K562 (cell line): ENCODE results near the gene FAM187B. TPM values are rescaled to one million over a fixed set of nuclear protein-coding genes. Genes with fewer than 3 reads are reported as not detected.

Experiments used
- ARID4B ChIP-seq: sonication (generic); formaldehyde crosslinking; IDR thresholded peaks from 2 replicates; pipeline ENCODE4 v1.8.0; 2022; ENCODE audit warnings: mild to moderate bottlenecking, missing genetic modification reagents
- EHMT2 ChIP-seq: fragments of 450-650 bp; IDR thresholded peaks from 2 replicates; pipeline ENCODE4 v1.6.1; 2018; ENCODE audit warnings: antibody characterized with exemption
- ELF4 ChIP-seq: fragments of 450-650 bp; formaldehyde crosslinking; IDR thresholded peaks from 2 replicates; pipeline ENCODE4 v1.4.0; 2022; ENCODE audit warnings: missing genetic modification characterization
- FOXM1 ChIP-seq, 2 experiments: fragments of 450-650 bp in 1 of 2; sonication (generic) in 1 of 2; formaldehyde crosslinking in 1 of 2; IDR thresholded peaks; 2 replicates each; pipeline versions ENCODE4 v1.6.1 to v1.9.0; 2017 to 2022; ENCODE audit warnings: low read depth in 2 of 2, mild to moderate bottlenecking in 2 of 2, missing genetic modification reagents in 1 of 2, moderate library complexity in 1 of 2
- HCFC1 ChIP-seq: IDR thresholded peaks from 2 replicates; pipeline ENCODE4 v1.6.1; 2012; ENCODE audit warnings: low read depth, low read length, improper control_type of control experiment
- ID3 ChIP-seq, 2 experiments: fragments of 250-450 bp in 1 of 2; fragments of 450-650 bp in 1 of 2; sonication (Bioruptor Pico) in 1 of 2; IDR thresholded peaks; 2 replicates each; pipeline versions ENCODE4 v1.6.1 to v1.8.0; 2016 to 2021; ENCODE audit warnings: mild to moderate bottlenecking in 2 of 2, moderate library complexity in 2 of 2, missing compliant biosample characterization in 1 of 2, missing genetic modification characterization in 1 of 2
- PKNOX1 ChIP-seq: fragments of 450-650 bp; IDR thresholded peaks from 2 replicates; pipeline ENCODE4 v1.6.1; 2016
- POLR3A ChIP-seq: IDR thresholded peaks from 2 replicates; pipeline ENCODE4 v1.6.1; 2011; ENCODE audit warnings: borderline replicate concordance, mild to moderate bottlenecking, moderate library complexity; ENCODE audit not compliant: insufficient read length, insufficient read depth; ENCODE audit errors: extremely low read depth
- PRPF4 ChIP-seq: fragments of 200-400 bp; formaldehyde crosslinking; IDR thresholded peaks from one replicate; pipeline ENCODE4 v1.6.1; 2017; ENCODE audit warnings: low read length, low read depth, mild to moderate bottlenecking; ENCODE audit not compliant: insufficient read depth, poor library complexity, severe bottlenecking
- RBM15 ChIP-seq: fragments of 200-400 bp; formaldehyde crosslinking; IDR thresholded peaks from 2 replicates; pipeline ENCODE4 v1.6.1; 2018; ENCODE audit warnings: mild to moderate bottlenecking, low read length, moderate library complexity; ENCODE audit not compliant: insufficient read depth
- TBP ChIP-seq: optimal IDR thresholded peaks from 2 replicates; pipeline ENCODE3; 2011; ENCODE audit warnings: low read depth, low read length, improper control_type of control experiment
- ZBTB7A ChIP-seq: IDR thresholded peaks from 2 replicates; pipeline ENCODE4 v1.6.1; 2011; ENCODE audit warnings: low read depth, mild to moderate bottlenecking, low read length, moderate library complexity, borderline replicate concordance; ENCODE audit not compliant: control insufficient read depth
- ZHX1 ChIP-seq: fragments of 150-350 bp; conservative IDR thresholded peaks from 2 replicates; pipeline ENCODE4 v1.6.1; 2014; ENCODE audit warnings: low read length
- ZNF282 ChIP-seq: sonication (generic); formaldehyde crosslinking; IDR thresholded peaks from 2 replicates; pipeline ENCODE4 v1.8.1; 2023; ENCODE audit warnings: missing genetic modification reagents
- ZNF766 ChIP-seq: fragments of 200-800 bp; sonication (Bioruptor generic); conservative IDR thresholded peaks from 2 replicates; pipeline ENCODE4 v1.6.1; 2016; ENCODE audit warnings: missing genetic modification characterization, missing compliant biosample characterization
- polyA plus RNA-seq, 8 experiments: library from polyadenylated mRNA; depleted of rRNA in 4 of 8; stranded (reverse) in 5 of 8; unstranded in 3 of 8; fragments of >200 nt; fragmentation: Nextera tagmentation in 2 of 8; fragmentation: Illumina TruSeq in 1 of 8; extraction: Ambion mirVana in 2 of 8; extraction: Trizol in 1 of 8; gene quantifications; 2 replicates each; pipeline versions ENCODE4 v1.2.1 to v1.2.3, GENCODE V29; 2011 to 2014; ENCODE audit warnings: inconsistent platforms in 1 of 8, missing spikeins in 1 of 8
- total RNA-seq, 7 experiments: library from RNA; depleted of rRNA in 6 of 7; stranded (reverse); fragments of >200 nt in 6 of 7; fragmentation: Illumina TruSeq in 2 of 7; extraction: Trizol in 2 of 7; gene quantifications; 2 replicates each; pipeline versions ENCODE4 v1.2.1 to v1.2.3, GENCODE V29; 2011 to 2021; ENCODE audit warnings: low replicate concordance in 1 of 7

FAM187B gene
- total and polyA plus RNA-seq, 9 of the 15 experiments (the other 6 are each of a cell fraction or from before 2014, with no cell fraction given) = 0.04 to 0.09 TPM; not detected in 7

GRCh38 chr19:35269438-35270117 lies 41.0 kb upstream of the FAM187B start (continued):
- no peak for TF ChIP-seq EHMT2
- 0 out of 2 replicates have a peak, but pooled peaks have one; percentile 59 for TF ChIP-seq ZNF766
- no peak for TF ChIP-seq ID3 (CRISPR knock-in tag; IDR thresholded peaks at IDR 0.05)
- no peak for TF ChIP-seq ID3 (tag; IDR thresholded peaks at IDR 0.05)
- 0 out of 2 replicates have a peak, but pooled peaks have one; percentile 70 for TF ChIP-seq ZNF282 (CRISPR knock-in tag)
- peak; percentile 96 for TF ChIP-seq ARID4B (CRISPR knock-in tag)
- TF ChIP-seq HCFC1 = peak; percentile 25; the same call in 1 of the 2 replicates
- TF ChIP-seq POLR3A = no peak
- peak; percentile 75; the same call in 1 of the 2 replicates for TF ChIP-seq ZBTB7A
- TF ChIP-seq TBP = peak; percentile 61
- no peak for TF ChIP-seq ELF4
- no peak for TF ChIP-seq ZHX1
- TF ChIP-seq FOXM1 (IDR thresholded peaks at IDR 0.05; ENCODE audit: low read depth) = no peak
- TF ChIP-seq FOXM1 (CRISPR knock-in tag; IDR thresholded peaks at IDR 0.05; ENCODE audit: low read depth) = peak; percentile 24; the same call in 1 of the 2 replicates
- TF ChIP-seq PRPF4 = no peak
- no peak for TF ChIP-seq RBM15
- peak; percentile 54 for TF ChIP-seq PKNOX1
